GM18868 (cell line): ENCODE results near the gene FATE1.

Experiments
- ATAC-seq: cut with Tn5 transposase; IDR thresholded peaks from one replicate; pipeline ENCODE4 v1.9.1; 2021; ENCODE audit warnings: mild to moderate bottlenecking, moderate library complexity; ENCODE audit not compliant: unreplicated experiment

Gene FATE1

DNA sequence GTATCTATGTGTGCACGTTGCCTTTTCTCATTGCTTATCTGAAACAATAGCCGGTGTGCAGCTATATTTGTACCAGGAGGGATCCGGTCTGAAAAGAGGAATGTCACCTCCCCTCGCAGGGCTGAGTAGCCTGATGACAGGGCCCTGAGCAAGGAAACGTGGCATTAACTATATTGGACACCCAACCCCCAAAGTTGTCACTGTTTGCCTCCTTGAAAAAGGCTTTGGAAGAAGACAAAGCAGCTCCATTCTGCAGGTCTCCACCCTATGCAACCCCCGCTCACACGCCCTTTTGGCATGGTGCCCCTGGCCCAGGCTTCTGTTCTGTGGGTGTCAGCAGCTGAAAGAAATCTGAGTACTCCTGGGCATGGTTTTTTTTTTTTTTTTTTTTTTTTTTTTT, 12.3 kb upstream of the FATE1 start:
- ATAC-seq: no peak

DNA sequence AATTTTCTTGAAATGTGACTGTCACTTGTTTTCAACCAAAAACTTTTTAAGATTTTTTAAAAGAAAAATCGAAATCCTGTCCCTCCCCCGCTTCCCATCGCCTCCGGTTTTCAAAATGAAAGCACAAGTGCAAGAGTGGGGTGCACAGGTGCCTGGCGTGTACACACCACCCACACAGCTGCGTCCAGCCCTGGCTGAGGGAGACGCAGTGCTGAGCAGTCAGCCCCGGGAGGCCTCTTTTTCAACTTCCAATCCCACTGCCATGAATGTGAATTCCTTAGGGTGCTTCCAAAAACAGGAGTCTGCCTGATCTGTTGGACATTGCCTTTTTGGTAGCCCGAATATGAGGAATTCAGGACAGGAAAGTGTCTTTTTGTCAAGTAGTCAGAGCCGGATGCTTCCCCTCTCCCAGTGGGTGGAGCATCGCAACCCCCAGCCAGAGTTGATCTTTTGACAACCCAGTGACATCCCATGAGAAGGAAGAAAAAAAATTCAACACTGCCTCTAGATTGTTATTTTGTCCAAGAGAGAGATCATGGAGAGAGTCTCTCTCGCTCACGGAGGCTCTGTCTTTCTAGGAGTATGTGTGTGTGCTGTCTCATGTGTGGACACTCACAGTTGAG, 11.7 kb upstream of the FATE1 start:
- ATAC-seq: no peak

DNA sequence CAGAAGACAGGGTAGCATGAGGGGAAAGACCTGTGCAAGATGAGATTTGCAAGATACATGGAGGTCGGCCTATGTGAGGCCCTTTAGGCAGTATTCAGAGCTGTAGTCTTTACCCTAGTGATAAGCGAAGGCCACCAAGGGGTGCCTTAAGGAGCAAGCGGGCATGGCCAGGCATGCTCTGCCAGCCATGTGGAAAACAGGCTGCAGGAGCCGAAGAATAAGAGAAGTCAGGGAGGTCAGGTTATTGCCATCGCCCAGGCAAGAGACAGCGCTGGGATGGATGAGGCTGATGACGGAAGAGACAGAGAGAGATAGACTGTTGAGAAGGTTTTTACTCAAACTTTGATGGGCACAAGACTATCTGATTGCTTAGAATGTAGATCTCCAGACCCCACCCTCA, 7.0 kb upstream of the FATE1 start:
- ATAC-seq: no peak

DNA sequence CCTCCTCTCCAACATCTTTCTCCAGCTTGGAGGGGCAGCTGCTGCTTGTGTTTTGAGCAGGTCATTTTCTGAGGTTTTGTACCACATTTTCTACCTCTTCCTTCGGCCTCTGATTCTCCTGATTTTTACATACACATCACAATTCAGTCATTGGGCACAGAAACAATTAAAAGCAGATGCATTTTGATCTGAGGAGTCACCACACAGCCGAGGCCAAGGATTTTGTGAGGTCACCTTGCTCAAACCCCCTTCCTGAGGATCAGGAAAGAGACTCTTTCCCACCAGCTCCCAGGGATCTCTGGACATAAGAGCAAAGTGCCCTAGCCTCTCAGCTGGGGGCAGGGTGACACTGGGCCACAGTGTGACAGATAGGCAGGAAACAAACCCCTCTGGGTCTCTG, 5.4 kb upstream of the FATE1 start:
- no peak for ATAC-seq

DNA sequence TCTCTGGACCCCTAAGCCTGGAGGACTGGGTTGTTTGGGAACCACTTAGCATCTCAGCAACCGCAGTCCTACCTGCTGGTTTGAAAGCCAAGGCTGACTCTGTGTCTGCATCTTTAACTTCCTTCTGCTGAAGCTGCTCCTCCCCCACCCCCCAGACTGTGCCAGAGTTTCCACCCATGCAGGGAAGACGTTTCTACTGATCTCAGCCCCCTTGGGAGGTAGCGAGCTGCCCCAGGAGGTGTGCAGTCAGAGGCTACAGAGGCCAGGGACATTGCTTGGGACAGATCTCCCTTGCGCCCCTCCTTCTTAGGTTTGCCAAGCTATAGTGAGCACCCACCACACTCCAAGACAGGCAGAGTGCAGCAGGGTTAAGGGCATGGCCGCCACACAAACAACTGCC, 4.7 kb upstream of the FATE1 start:
- ATAC-seq: no peak

DNA sequence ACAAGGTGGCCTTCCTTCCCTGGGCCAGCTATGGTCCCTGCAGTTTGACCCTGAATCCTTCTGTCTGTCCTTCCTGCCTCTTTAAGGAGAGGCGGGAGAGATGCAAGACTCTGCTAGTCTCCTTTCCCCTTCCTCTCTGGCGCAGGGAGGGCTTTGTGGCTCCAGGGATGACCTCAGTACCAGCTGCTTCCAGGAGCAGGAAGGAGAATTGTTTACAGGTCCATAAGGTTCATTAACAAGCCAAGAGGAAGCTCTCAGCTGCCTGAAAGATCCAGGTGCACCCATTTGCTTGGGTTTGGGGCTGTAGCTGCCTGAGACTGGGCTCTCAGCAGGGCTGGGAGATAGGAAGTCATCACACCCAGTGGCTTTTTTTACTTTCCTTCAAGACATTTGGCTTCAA, 4.0 kb upstream of the FATE1 start:
- ATAC-seq: no peak

DNA sequence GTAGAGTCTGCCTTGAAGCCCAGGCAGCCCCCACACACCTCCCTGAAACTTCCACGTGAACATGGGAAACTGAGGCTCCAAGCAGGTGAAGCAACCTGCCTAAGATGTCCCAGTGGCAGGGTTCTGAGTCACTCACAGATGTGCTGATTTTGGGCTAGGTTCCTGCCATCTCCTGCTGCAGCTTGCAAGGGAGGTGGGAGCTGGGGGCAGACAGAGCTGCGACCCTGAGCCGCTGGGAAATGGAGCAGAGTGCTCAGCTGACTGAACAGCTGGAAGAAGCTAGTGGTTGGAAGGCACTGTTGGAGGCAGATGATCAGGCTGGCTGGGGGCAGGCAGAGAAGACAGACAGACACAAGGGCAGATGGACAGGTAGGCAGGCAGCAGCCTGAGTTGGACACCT, 3.6 kb upstream of the FATE1 start:
- ATAC-seq: no peak

DNA sequence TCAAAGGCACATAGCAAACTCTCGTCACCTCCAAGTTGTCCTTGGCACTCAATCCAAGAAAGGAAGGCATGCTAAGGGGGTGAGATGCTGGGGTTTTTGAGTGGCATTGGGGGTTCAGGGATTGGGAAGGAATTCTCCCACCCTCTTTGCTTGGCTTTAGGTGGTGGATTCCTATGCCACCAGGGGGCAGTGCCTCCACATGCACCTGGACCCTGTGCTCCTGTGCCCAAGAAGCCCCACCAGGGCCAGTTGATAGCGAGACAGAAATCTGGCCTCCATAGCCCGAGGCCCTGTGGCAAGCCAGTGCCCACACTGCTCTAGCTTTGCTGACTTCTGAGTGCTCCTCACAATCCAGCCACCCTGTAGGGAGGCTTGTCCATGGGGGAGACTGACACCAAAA, 2.0 kb upstream of the FATE1 start:
- peak; percentile 52 for ATAC-seq

DNA sequence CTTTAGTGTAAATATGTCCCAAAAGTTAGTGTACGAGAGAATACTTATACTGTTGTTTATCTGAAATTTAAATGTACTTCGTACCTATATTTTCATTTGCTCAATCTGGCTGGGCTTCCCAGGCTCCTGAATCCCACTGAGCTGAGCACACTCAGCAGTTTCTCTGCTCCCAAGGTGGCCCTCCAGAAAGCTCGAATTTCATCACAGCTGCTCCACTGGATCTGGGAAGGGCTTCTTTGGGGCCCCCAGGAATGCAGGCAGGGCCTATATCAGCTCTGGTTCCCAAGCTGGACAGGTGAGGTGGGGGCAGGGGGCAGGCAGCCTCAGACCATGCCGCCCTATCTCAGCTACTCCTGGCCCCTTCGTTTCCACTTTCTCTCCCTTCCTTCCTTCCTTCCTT, 1.5 kb upstream of the FATE1 start:
- no peak for ATAC-seq

DNA sequence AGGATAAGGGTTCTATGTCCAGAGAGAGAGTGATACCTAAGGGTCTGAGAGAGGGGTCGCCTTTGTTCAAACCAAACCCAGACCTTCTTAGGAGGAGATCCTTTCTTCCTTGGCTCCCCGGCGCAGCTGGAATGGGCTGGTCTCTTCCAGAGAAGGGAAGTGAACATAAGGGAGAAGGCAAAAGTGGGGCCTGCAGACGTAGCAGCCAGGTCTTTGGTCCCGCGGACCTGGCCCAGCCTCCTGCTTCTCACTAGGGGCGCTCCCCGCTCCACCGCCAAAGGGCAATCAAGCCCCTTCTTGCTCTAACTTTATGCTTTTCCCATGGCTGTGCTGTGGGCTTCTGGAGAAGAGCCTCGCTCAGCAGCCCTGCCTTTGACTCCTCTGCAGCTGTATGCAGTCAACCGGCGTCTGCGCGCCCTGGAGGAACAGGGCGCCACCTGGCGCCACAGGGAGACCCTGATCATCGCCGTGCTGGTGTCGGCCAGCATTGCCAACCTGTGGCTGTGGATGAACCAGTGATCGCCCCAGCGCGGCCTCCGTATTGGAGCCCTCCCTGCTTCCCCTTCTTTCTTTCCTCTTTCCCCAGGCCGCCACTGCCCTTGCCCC, 6.5 kb downstream of the FATE1 start:
- peak; percentile 68 for ATAC-seq

DNA sequence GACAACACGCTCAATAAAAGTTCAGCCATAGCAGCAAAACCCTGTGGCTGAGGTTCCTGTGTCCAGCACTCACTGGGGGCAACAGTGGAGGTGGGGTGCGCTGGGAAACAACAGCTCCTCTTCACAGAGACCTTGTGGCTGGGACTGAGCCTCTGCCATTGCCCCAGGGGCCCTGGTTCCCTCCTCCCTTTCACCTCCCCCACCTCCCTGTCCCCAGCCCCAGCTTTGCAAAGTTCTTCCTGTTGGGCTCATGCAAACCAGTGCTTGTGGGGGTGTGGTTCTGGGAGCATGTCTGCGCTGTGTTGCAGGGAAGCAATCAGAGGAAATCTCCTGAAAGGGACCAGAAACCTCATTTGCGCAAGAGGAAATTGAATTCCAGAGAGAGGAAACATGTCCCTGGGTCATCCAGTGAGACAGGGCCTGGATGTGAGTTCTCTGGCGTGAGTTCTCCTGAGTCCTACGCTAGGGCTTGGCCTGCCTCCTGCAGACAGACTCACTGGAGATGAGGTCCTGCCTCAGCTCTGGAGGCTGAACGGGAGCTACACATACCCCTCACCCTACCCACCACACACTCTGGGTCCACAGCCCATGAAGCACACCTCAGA, 7.4 kb downstream of the FATE1 start:
- ATAC-seq: no peak

DNA sequence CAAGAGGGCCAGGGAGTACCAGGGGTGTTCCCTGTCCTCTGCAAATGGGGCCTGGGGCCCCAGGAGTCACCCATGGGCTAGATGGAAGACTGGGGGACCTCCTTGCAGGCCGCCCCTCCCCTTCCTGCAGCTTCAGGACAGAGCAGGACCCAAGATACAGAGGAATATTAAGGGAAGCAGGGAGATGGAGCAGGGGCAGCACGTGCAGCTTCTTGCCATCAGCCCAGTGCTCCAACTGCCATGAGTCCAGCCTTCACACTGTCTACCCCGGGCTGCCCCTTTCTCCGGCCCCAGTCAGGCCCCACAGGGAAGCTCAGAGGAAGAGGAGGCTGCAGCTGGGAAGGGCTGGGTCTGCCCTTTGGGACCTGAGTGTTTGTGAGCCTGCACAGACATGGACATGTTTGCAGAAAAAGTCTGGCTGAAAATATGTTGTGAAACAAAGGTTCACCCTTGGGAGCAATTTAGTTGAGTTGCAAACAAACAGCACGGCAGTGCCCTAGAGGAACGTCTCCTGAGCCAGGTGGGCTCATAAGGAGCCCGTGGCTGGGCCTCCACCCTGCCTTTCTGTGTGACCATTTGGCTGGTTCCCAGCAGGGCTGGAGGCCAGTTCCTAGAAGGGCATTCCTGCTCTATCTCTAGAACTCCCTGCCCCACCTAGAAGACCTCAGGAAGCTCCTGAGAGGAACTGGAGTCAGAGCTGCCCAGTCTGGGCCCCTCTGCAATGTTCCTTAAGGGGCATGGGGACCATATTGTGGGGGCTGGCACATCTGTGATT, 8.9 kb downstream of the FATE1 start:
- no peak for ATAC-seq

DNA sequence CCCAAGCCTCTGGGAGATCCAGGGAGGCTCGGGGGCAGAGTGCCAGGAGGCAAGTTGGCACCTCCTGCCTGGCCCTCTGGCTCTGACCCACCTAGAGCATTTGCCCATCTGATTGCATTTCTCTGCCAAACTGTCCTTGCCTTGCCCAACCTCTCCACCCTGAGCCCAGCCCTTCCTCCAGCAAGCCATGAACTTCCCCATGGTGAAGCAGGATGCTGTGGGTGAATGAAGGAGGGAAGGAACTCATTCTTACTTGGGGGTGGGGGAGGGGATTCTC, 9.4 kb downstream of the FATE1 start:
- ATAC-seq: no peak

DNA sequence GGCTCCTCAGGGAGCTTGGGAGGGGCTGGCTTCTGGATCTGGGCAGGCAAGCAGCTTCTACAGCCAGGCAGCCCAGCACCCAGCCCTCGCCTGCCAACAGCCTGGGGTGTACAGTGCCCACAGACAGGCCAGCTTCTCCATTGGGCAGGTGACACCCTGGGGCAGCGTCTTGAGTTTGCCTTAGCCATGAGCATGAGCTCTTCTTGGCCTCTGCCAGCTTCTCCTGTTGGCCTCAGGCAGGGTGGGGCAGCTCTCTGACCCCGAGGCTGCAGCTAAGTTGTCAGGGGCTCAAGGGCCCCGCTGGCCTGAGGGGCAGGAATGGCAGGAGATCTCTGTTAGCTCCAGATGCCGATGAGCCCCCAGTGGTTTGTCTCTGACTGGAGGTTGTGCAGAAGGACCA, 10.9 kb downstream of the FATE1 start:
- no peak for ATAC-seq

DNA sequence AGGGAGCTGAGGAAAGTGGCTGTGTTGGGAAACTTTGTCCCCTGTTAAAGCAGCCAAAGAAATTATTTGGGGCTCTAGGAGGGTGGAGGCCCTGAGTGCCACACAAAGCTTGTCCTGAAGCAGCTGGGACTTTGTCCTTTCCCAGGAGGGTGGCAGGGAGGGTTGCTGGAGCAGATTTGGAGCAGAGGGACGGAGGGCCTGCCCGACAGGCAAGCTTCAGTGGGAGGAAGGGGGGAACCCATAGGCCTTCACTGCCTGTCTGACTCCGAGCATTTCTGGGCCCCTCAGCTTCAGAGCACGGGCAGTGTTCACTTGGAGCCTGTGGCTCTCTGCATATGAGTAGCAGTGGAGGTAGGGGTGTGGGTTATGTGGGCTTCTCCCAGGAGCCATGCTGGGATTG, 11.5 kb downstream of the FATE1 start:
- ATAC-seq: no peak

DNA sequence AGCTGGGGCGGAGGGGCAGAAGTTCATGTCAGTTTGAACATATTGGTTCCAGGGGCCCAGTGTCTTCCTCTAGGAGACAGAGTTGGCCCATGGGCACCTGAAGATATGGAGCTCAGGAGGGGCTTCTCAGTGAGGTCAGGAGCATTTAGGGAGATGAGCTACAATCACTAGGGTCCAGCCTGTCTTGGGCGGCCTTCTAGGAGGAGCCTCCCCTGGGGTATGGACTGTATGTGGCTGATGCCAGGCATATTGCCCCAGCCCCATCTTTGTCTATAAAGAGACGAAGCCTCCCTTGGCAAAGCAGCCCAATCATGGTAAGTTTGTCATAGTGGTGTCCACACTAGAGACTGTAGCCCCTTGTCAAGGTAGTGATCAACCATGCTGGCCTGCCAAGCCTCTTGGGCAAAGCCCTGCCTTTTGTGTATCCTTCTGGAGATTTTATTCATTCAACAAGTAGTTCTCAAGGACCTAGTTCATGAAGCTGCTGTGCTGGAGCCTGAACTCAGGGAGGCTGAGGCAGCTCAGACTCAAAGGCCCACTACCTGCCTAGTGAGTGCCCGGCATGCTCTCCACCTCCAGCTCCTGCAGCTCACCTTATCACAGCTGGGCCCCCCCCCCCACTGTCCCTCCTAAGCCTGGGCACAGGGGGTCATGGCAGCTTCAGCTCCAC, 13.4 kb downstream of the FATE1 start:
- no peak for ATAC-seq

DNA sequence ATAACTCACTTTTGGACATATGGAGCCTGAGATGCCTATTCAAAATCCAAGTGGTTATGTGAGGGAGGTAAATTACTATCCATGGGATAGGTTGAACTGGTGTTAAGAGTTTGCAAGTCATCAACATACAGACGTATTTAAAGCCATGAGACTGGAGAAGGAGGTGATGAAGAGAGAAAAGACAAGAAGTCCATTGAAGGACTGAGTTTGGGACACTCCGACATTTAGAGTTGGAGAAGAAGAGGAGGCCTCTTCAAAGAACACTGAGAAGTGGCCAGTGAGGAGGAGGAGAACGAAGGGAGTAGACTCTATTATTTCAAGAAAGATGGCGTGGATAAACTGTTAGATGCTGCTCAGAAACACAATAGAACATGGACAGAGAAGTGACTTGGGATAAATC, 18.6 kb downstream of the FATE1 start, which contains the start of gene CNGA2:
Gene CNGA2, plus strand, starts transcription at position 301 of the 400 bp plus-strand sequence. CDS start 3,738 bp downstream, outside the sequence.
- no peak for ATAC-seq

DNA sequence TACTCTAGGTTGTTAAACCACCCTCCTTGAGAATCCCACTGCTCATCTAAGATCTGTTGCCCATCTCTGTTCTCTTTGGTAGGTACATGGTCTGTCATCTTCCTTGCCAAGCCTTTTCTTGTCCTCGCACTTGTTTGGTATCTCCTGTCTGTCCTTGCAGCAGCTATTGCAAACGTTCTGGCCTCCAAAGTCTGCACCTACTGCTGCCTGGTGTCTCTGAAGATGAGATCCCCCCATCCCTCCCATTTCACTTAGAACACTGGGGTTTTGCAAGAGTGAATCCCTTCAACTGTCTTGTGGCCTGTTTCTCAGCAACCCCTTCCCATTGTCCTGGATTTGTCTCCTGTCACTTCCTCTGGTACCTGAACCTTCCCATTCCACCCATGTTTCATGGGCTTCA, 19.4 kb downstream of the FATE1 start:
- no peak for ATAC-seq

DNA sequence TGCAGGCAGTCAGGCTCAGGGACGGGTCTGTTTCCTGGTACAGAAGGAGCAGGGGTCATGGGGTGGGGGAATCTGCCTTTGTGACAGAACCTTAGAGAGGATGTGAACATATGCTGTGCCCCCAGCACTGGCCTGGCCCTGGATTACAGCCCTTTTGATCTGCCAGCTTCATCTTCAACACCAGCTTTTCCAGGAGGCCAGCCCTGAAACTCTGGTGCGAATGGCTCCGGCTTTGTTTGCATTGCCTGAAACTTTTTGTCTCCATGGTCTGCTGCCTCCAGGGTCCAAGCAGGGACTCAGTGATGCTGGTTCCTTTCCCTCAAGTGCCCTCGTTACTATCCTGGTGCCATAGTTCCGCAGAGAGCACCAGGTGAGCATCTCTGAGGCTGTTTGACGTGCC, 20.9 kb downstream of the FATE1 start:
- no peak for ATAC-seq

DNA sequence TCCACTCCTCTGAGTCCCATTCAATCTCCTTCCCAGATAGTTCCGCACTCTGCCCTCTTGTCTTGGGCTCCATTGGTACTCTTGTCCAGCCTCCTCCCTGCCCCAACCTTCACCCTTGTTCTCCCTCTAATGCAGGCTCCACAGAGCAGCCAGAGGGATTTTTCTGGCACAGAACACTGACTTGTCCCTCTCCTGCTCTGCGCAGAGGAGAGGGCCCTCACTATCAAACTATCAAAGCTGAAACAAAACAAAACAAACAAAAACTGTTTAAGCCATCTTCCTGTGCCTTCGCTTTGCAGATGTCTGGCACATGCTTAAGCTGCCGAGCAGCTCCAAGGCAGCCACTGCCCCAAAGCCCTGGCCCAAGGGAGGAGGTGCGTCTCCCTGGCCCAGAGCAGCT, 21.7 kb downstream of the FATE1 start:
- no peak for ATAC-seq

DNA sequence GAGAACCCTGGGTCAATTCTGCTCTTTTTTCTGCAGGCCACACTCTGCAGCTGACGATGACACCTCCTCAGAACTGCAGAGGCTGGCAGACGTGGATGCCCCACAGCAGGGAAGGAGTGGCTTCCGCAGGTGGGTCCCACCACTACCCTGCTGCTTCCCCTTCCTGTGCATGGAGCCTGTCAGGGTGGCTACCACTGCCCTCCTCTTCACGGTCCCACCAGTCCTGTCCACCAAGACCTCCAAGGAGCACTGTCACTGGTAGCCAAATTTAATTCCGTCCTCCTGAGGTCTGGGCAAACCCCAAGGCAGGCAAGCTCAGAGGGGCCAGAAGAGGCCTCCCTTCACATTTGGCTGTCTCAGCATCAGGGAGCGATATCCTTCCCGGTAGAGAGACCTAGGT, 22.9 kb downstream of the FATE1 start:
- ATAC-seq: no peak

DNA sequence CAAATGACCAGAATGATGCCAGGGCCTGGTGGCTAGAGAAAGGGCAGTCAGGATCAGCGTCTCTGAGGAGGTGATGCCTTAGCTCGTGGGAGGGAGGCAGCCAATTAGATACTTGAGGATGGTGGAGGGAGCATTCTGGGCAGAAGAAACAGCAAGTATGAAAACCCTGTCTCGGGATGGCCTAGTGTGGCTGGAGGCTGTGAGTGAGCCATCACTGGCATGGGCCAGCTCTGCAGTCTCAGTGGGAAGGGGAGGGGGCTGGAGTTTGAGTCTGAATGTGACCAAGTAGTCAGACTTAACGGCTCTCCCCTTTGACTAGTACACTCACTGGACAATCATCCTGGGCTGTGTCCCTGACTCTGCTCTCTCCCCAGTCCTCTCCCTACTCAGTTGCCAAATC, 25.8 kb downstream of the FATE1 start:
- ATAC-seq: no peak
